SK-N-MC (cell line): ENCODE results near the gene CAPN5.

ENCODE experiments used
- DNase-seq: peaks from one replicate; pipeline ENCODE4 v3.0.0-alpha.2; 2011; ENCODE audit warnings: low read depth, low spot score
- H3K27ac ChIP-seq: fragments of 200-600 bp; sonication (generic); 2 replicates; pipeline ENCODE4 v1.5.1; 2016; ENCODE audit warnings: mixed run types
- H3K36me3 ChIP-seq: fragments of 200-600 bp; sonication (generic); 2 replicates; pipeline ENCODE4 v1.6.1; 2017; ENCODE audit warnings: antibody characterized with exemption, low read length, mixed read lengths; ENCODE audit not compliant: insufficient read depth
- H3K4me3 ChIP-seq: fragments of 200-600 bp; sonication (generic); 2 replicates; pipeline ENCODE4 v1.5.1; 2016
- H3K9ac ChIP-seq: fragments of 200-600 bp; sonication (generic); 2 replicates; pipeline ENCODE4 v1.8.0; 2017; ENCODE audit warnings: mixed run types, mixed read lengths; ENCODE audit not compliant: insufficient read length
- H3K9me3 ChIP-seq: fragments of 200-600 bp; sonication (generic); 2 replicates; pipeline ENCODE4 v1.6.1; 2017; ENCODE audit warnings: low read depth, mild to moderate bottlenecking, antibody characterized with exemption, low read length, moderate library complexity, mixed read lengths
- EZH2 ChIP-seq: fragments of 200-600 bp; sonication (generic); IDR thresholded peaks from one replicate; pipeline ENCODE4 v1.6.1; 2017; ENCODE audit warnings: antibody characterized with exemption
- FOXP2 ChIP-seq: optimal IDR thresholded peaks from 2 replicates; pipeline ENCODE3; 2011; ENCODE audit warnings: mild to moderate bottlenecking, moderate library complexity; ENCODE audit not compliant: insufficient read depth; ENCODE audit errors: extremely low read length, control extremely low read depth
- POLR2AphosphoS5 ChIP-seq: IDR thresholded peaks from 2 replicates; pipeline ENCODE4 v1.6.1; 2012; ENCODE audit warnings: mild to moderate bottlenecking, low read depth, low read length, borderline replicate concordance

CAPN5 gene

GRCh38 chr11:77090046-77090372 is 23.2 kb downstream of the CAPN5 start:
- no peak overlapping the region for H3K9ac ChIP-seq
- H3K27ac ChIP-seq = no peak overlapping the region

GRCh38 chr11:77090373-77091111 is 23.8 kb downstream of the CAPN5 start:
- TF ChIP-seq EZH2 (no peak), FOXP2 (no peak), POLR2AphosphoS5 (no peak)
- no peaks in the 10 kb centered on the region for H3K9me3 ChIP-seq
- H3K27ac ChIP-seq = no peak overlapping the region
- no peak for DNase-seq
- no peaks in the 10 kb centered on the region for H3K36me3 ChIP-seq
- no peak overlapping the region for H3K4me3 ChIP-seq
- no peak overlapping the region for H3K9ac ChIP-seq

More at GRCh38 chr11:77090046-77090372, 23.2 kb downstream of the CAPN5 start:
- TF ChIP-seq POLR2AphosphoS5 (no peak), EZH2 (no peak), FOXP2 (no peak)
- no peak for DNase-seq
- no peaks in the 10 kb centered on the region for H3K36me3 ChIP-seq
- H3K4me3 ChIP-seq = no peak overlapping the region
- no peaks in the 10 kb centered on the region for H3K9me3 ChIP-seq

- DNase-seq = no peak
- Histone ChIP-seq H3K9me3 (no peaks in the 10 kb centered on the region), H3K4me3 (no peak overlapping the region), H3K9ac (no peak overlapping the region), H3K27ac (no peak overlapping the region), H3K36me3 (no peaks in the 10 kb centered on the region)
- no peak for TF ChIP-seq POLR2AphosphoS5
- no peak for TF ChIP-seq EZH2
- no peak for TF ChIP-seq FOXP2
These were observed 24.6 kb downstream of the CAPN5 start for GRCh38 chr11:77091146-77091940.

- Histone ChIP-seq H3K9ac (no peak overlapping the region), H3K4me3 (no peak overlapping the region), H3K36me3 (no peaks in the 10 kb centered on the region), H3K27ac (no peak overlapping the region), H3K9me3 (no peaks in the 10 kb centered on the region)
- DNase-seq = no peak
- TF ChIP-seq FOXP2 (no peak), POLR2AphosphoS5 (no peak), EZH2 (no peak)
These were observed 25.6 kb downstream of the CAPN5 start for GRCh38 chr11:77092382-77092781.

GRCh38 chr11:77093056-77093891 is 26.5 kb downstream of the CAPN5 start:
- Histone ChIP-seq H3K9ac (no peak overlapping the region), H3K4me3 (no peak overlapping the region)
- TF ChIP-seq EZH2 = no peak
- TF ChIP-seq POLR2AphosphoS5 = no peak
- no peak for TF ChIP-seq FOXP2

GRCh38 chr11:77093987-77094840 is 27.4 kb downstream of the CAPN5 start:
- Histone ChIP-seq H3K27ac (no peak overlapping the region), H3K9ac (no peak overlapping the region), H3K4me3 (no peak overlapping the region), H3K9me3 (no peaks in the 10 kb centered on the region), H3K36me3 (no peaks in the 10 kb centered on the region)
- DNase-seq = no peak
- TF ChIP-seq POLR2AphosphoS5 (no peak), FOXP2 (no peak), EZH2 (no peak)

More at GRCh38 chr11:77093056-77093891, 26.5 kb downstream of the CAPN5 start:
- no peak overlapping the region for H3K27ac ChIP-seq
- H3K9me3 ChIP-seq = no peaks in the 10 kb centered on the region
- H3K36me3 ChIP-seq = no peaks in the 10 kb centered on the region
- DNase-seq = no peak

GRCh38 chr11:77094841-77095365 is 28.1 kb downstream of the CAPN5 start:
- no peaks in the 10 kb centered on the region for H3K9me3 ChIP-seq
- H3K27ac ChIP-seq = no peak overlapping the region
- no peak overlapping the region for H3K9ac ChIP-seq
- TF ChIP-seq FOXP2 (no peak), EZH2 (no peak), POLR2AphosphoS5 (no peak)
- no peak for DNase-seq
- no peak overlapping the region for H3K4me3 ChIP-seq
- no peaks in the 10 kb centered on the region for H3K36me3 ChIP-seq
